ENCODE results near the gene BTBD10.

DNA sequence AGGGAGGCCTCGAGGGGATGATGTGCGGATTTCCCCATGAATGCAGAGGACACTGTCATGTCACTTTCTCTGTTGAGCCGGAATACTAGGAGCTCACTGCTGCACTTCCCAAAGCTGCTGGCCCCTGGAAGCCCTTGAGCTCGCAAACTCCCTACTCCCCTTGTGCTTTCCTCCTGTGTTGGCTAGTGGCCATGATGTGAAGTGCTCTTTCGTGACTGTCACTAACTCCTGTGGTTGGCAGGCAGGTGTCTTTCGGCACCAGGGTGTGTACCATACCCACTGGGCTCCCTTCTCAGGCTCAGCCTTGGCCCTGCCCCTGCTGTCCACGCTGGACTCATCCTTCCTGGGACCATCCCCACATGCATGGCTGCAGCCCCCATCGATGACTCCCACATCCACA is 86.2 kb downstream of the BTBD10 start:
- TF ChIP-seq, protein P1, sequence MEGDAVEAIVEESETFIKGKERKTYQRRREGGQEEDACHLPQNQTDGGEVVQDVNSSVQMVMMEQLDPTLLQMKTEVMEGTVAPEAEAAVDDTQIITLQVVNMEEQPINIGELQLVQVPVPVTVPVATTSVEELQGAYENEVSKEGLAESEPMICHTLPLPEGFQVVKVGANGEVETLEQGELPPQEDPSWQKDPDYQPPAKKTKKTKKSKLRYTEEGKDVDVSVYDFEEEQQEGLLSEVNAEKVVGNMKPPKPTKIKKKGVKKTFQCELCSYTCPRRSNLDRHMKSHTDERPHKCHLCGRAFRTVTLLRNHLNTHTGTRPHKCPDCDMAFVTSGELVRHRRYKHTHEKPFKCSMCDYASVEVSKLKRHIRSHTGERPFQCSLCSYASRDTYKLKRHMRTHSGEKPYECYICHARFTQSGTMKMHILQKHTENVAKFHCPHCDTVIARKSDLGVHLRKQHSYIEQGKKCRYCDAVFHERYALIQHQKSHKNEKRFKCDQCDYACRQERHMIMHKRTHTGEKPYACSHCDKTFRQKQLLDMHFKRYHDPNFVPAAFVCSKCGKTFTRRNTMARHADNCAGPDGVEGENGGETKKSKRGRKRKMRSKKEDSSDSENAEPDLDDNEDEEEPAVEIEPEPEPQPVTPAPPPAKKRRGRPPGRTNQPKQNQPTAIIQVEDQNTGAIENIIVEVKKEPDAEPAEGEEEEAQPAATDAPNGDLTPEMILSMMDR (conservative IDR thresholded peaks at IDR 0.05; ENCODE audit: low read length) = no peak
- TF ChIP-seq EZH2phosphoT487 (IDR thresholded peaks at IDR 0.05; ENCODE audit: borderline replicate concordance, low read depth, low read length) = no peak

All from OCI-LY7 (cell line).